H1 (cell line): ENCODE results near the gene TOP2B. TPM values are rescaled to one million over a fixed set of nuclear protein-coding genes. Genes with fewer than 3 reads are reported as not detected.

ENCODE experiments used
- ASH2L ChIP-seq: fragments of 200-600, 300-600 bp; sonication (generic); IDR thresholded peaks from one replicate; pipeline ENCODE4 v1.7.1; 2017; ENCODE audit warnings: low read length
- EGR1 ChIP-seq: IDR thresholded peaks from 2 replicates; pipeline ENCODE4 v1.6.1; 2011; ENCODE audit warnings: low read depth, low read length, borderline replicate concordance
- GABPA ChIP-seq: IDR thresholded peaks from 2 replicates; pipeline ENCODE4 v1.6.1; 2011; ENCODE audit warnings: mild to moderate bottlenecking, low read length, moderate library complexity, borderline replicate concordance; ENCODE audit not compliant: insufficient read depth
- KDM4A ChIP-seq: IDR thresholded peaks from one replicate; pipeline ENCODE4 v1.7.1; 2012; ENCODE audit warnings: low read depth, mild to moderate bottlenecking, moderate library complexity, low read length, inconsistent platforms; ENCODE audit not compliant: severe bottlenecking
- MAFK ChIP-seq: IDR thresholded peaks from 2 replicates; pipeline ENCODE4 v1.6.1; 2012; ENCODE audit warnings: low read depth, mild to moderate bottlenecking, improper control_type of control experiment, low read length
- NRF1 ChIP-seq: IDR thresholded peaks from 2 replicates; pipeline ENCODE4 v1.6.1; 2011; ENCODE audit warnings: mild to moderate bottlenecking, low read depth, low read length, improper control_type of control experiment
- POU5F1 ChIP-seq: IDR thresholded peaks from 2 replicates; pipeline ENCODE4 v1.6.1; 2011; ENCODE audit warnings: low read depth, mild to moderate bottlenecking, low read length, moderate library complexity
- SIN3A ChIP-seq, 2 experiments: IDR thresholded peaks in 1 of 2; conservative IDR thresholded peaks in 1 of 2; 2 replicates each; pipeline ENCODE4 v1.6.1; 2011 to 2012; ENCODE audit warnings: low read length in 2 of 2, improper control_type of control experiment in 1 of 2, low read depth in 1 of 2, mild to moderate bottlenecking in 1 of 2
- SIX5 ChIP-seq: IDR thresholded peaks from 2 replicates; pipeline ENCODE4 v1.6.1; 2011; ENCODE audit warnings: mild to moderate bottlenecking, low read depth, low read length
- SUZ12 ChIP-seq: fragments of 200-600 bp; sonication (generic); IDR thresholded peaks from 2 replicates; pipeline ENCODE4 v1.6.1; 2012; ENCODE audit warnings: mild to moderate bottlenecking, inconsistent platforms, low read length, moderate library complexity, mixed read lengths
- TBP ChIP-seq: IDR thresholded peaks from 2 replicates; pipeline ENCODE4 v1.6.1; 2011; ENCODE audit warnings: low read depth, low read length, improper control_type of control experiment
- polyA plus RNA-seq, 7 experiments: library from polyadenylated mRNA; depleted of rRNA in 3 of 7; stranded (reverse) in 5 of 7; unstranded in 2 of 7; fragments of >200 nt in 5 of 7; fragments of 200-250 nt in 2 of 7; gene quantifications; 1 replicate in 5 of 7; 2 replicates in 1 of 7; 4 replicates in 1 of 7; pipeline versions ENCODE4 v1.2.1 to v1.2.3, GENCODE V29; 2011 to 2013; ENCODE audit warnings: missing spikeins in 2 of 7, mixed read lengths in 2 of 7
- total RNA-seq: library from RNA; stranded (reverse); fragmentation: NEBNext Ultra II Directional; extraction: Animal tissue kit (Norgen Biotek cat#: 25700); gene quantifications from 2 replicates; pipeline ENCODE4 v1.2.1, GENCODE V29; 2021
- TF ChIP-seq, protein P1 (sequence below): fragments of 300-600 bp; sonication (generic); IDR thresholded peaks from 2 replicates; pipeline ENCODE4 v1.7.1; 2012; ENCODE audit warnings: low read length, moderate library complexity, mild to moderate bottlenecking, inconsistent platforms; ENCODE audit not compliant: insufficient replicate concordance

Gene TOP2B
- total and polyA plus RNA-seq, 2 of the 8 experiments (the other 6 are each of a cell fraction or from before 2014, with no cell fraction given) = 34.9 to 206 TPM

DNA sequence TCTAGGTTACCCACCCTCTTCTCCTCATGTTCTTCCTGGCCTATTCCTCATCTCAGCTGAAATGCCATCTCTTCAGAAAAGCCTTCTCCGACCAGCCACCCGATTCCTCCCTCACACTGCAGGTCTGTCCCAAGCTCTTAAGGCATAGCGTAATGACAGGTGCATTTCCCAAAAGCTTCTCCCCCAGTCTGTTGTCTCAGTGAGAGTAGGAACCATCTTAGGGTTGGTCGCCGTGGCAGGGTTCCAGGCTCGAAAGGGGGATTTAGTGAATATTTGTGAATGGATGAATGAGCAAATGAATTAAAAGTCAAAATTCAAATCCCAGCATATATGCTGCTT is 78.6 kb downstream of the TOP2B start (continued):
- TF ChIP-seq, protein P1, sequence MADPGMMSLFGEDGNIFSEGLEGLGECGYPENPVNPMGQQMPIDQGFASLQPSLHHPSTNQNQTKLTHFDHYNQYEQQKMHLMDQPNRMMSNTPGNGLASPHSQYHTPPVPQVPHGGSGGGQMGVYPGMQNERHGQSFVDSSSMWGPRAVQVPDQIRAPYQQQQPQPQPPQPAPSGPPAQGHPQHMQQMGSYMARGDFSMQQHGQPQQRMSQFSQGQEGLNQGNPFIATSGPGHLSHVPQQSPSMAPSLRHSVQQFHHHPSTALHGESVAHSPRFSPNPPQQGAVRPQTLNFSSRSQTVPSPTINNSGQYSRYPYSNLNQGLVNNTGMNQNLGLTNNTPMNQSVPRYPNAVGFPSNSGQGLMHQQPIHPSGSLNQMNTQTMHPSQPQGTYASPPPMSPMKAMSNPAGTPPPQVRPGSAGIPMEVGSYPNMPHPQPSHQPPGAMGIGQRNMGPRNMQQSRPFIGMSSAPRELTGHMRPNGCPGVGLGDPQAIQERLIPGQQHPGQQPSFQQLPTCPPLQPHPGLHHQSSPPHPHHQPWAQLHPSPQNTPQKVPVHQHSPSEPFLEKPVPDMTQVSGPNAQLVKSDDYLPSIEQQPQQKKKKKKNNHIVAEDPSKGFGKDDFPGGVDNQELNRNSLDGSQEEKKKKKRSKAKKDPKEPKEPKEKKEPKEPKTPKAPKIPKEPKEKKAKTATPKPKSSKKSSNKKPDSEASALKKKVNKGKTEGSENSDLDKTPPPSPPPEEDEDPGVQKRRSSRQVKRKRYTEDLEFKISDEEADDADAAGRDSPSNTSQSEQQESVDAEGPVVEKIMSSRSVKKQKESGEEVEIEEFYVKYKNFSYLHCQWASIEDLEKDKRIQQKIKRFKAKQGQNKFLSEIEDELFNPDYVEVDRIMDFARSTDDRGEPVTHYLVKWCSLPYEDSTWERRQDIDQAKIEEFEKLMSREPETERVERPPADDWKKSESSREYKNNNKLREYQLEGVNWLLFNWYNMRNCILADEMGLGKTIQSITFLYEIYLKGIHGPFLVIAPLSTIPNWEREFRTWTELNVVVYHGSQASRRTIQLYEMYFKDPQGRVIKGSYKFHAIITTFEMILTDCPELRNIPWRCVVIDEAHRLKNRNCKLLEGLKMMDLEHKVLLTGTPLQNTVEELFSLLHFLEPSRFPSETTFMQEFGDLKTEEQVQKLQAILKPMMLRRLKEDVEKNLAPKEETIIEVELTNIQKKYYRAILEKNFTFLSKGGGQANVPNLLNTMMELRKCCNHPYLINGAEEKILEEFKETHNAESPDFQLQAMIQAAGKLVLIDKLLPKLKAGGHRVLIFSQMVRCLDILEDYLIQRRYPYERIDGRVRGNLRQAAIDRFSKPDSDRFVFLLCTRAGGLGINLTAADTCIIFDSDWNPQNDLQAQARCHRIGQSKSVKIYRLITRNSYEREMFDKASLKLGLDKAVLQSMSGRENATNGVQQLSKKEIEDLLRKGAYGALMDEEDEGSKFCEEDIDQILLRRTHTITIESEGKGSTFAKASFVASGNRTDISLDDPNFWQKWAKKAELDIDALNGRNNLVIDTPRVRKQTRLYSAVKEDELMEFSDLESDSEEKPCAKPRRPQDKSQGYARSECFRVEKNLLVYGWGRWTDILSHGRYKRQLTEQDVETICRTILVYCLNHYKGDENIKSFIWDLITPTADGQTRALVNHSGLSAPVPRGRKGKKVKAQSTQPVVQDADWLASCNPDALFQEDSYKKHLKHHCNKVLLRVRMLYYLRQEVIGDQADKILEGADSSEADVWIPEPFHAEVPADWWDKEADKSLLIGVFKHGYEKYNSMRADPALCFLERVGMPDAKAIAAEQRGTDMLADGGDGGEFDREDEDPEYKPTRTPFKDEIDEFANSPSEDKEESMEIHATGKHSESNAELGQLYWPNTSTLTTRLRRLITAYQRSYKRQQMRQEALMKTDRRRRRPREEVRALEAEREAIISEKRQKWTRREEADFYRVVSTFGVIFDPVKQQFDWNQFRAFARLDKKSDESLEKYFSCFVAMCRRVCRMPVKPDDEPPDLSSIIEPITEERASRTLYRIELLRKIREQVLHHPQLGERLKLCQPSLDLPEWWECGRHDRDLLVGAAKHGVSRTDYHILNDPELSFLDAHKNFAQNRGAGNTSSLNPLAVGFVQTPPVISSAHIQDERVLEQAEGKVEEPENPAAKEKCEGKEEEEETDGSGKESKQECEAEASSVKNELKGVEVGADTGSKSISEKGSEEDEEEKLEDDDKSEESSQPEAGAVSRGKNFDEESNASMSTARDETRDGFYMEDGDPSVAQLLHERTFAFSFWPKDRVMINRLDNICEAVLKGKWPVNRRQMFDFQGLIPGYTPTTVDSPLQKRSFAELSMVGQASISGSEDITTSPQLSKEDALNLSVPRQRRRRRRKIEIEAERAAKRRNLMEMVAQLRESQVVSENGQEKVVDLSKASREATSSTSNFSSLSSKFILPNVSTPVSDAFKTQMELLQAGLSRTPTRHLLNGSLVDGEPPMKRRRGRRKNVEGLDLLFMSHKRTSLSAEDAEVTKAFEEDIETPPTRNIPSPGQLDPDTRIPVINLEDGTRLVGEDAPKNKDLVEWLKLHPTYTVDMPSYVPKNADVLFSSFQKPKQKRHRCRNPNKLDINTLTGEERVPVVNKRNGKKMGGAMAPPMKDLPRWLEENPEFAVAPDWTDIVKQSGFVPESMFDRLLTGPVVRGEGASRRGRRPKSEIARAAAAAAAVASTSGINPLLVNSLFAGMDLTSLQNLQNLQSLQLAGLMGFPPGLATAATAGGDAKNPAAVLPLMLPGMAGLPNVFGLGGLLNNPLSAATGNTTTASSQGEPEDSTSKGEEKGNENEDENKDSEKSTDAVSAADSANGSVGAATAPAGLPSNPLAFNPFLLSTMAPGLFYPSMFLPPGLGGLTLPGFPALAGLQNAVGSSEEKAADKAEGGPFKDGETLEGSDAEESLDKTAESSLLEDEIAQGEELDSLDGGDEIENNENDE = no peak
- TF ChIP-seq SIN3A (conservative IDR thresholded peaks at IDR 0.05 in 1 of 2, IDR thresholded peaks at IDR 0.05 in 1 of 2; ENCODE audit: low read depth in 1 of 2, low read length in 2 of 2) = no peak
- no peak for TF ChIP-seq MAFK
- no peak for TF ChIP-seq POU5F1
- no peak for TF ChIP-seq GABPA
- no peak for TF ChIP-seq SUZ12
- no peak for TF ChIP-seq TBP
- no peak for TF ChIP-seq NRF1
- TF ChIP-seq EGR1 = no peak
- TF ChIP-seq SIX5 = no peak
- TF ChIP-seq KDM4A = no peak
- TF ChIP-seq ASH2L = no peak
